ENCODE results near the gene BICRA.

BICRA gene

GRCh38 chr19:47682939-47683338 is 74.0 kb downstream of the BICRA start:
- no peak for DNase-seq (ENCODE audit: extremely low read depth, low read depth)

GRCh38 chr19:47686679-47687450 is 77.9 kb downstream of the BICRA start:
- no peak for DNase-seq (ENCODE audit: extremely low read depth, low read depth)
- TF ChIP-seq, protein P1, sequence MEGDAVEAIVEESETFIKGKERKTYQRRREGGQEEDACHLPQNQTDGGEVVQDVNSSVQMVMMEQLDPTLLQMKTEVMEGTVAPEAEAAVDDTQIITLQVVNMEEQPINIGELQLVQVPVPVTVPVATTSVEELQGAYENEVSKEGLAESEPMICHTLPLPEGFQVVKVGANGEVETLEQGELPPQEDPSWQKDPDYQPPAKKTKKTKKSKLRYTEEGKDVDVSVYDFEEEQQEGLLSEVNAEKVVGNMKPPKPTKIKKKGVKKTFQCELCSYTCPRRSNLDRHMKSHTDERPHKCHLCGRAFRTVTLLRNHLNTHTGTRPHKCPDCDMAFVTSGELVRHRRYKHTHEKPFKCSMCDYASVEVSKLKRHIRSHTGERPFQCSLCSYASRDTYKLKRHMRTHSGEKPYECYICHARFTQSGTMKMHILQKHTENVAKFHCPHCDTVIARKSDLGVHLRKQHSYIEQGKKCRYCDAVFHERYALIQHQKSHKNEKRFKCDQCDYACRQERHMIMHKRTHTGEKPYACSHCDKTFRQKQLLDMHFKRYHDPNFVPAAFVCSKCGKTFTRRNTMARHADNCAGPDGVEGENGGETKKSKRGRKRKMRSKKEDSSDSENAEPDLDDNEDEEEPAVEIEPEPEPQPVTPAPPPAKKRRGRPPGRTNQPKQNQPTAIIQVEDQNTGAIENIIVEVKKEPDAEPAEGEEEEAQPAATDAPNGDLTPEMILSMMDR (IDR thresholded peaks at IDR 0.05; ENCODE audit: low read depth, low read length): no peak

More at GRCh38 chr19:47682939-47683338, 74.0 kb downstream of the BICRA start:
- TF ChIP-seq, protein P1 (IDR thresholded peaks at IDR 0.05; ENCODE audit: low read depth, low read length): no peak

GRCh38 chr19:47687906-47688305 is 79.0 kb downstream of the BICRA start:
- TF ChIP-seq, protein P1 (IDR thresholded peaks at IDR 0.05; ENCODE audit: low read depth, low read length): no peak
- DNase-seq (ENCODE audit: extremely low read depth, low read depth): no peak

DNA sequence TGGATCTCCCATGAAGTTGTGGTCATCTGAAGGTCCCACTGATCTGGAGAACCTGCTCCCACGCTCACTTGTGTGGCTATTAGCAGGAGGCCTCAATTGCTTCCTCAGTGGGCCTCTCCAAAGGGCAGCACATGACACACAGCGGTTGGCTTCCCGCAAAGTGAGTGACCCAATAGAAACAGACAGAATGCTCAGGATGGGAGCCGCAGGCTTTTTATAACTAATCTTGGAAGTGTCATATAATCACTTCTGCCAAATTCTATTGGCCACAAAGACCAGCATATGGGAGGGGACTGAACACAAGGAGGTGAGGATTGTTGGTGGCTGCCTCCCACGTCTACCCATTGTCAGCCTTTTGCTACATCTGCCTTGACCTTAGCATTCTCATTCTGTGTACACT is 82.2 kb downstream of the BICRA start:
- no peak for DNase-seq (ENCODE audit: extremely low read depth, low read depth)
- TF ChIP-seq, protein P1 (IDR thresholded peaks at IDR 0.05; ENCODE audit: low read depth, low read length): no peak

DNA sequence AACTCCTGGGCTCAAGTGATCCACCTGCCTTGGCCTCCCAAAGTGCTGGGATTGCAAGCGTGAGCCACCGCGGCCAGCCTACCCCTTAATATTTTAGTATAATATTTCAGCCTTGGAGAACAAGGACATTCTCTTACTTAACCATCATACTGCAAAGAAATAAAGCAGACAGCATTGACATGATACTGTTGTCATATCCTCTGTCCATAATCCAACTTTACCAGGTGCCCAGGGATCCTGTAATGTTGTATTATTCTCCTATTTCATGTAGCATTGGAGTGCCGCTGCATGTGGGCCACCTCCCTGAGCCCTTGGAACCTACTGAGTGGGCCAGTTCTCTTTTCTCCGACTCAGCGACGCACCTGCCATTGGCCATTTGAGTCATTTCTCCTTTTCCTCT is 82.8 kb downstream of the BICRA start:
- DNase-seq (ENCODE audit: extremely low read depth, low read depth): no peak
- TF ChIP-seq, protein P1 (IDR thresholded peaks at IDR 0.05; ENCODE audit: low read depth, low read length): no peak

- TF ChIP-seq, protein P1 (IDR thresholded peaks at IDR 0.05; ENCODE audit: low read depth, low read length): no peak; the same call in 1 of the 2 replicates
- DNase-seq (ENCODE audit: extremely low read depth, low read depth): no peak
These were observed 84.6 kb downstream of the BICRA start for GRCh38 chr19:47693489-47693888.

DNA sequence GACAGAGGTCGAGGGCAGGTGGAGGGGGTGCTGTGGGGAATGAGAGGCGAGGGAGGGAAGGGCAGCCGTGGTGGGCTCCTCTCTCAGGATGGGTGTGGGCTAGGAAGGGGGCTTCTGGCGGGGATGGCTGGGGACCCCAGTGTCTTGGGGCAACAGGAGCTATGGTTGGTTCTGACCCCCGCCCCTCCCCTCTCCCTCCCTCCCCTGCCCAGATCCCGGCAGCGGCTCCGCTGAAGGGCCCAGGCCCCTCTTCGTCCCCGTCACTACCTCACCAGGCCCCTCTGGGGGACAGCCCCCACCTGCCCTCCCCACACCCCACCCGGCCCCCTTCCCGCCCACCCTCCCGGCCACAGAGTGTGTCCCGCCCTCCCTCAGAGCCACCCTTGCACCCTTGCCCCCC is 85.0 kb downstream of the BICRA start:
- DNase-seq (ENCODE audit: extremely low read depth, low read depth): no peak
- TF ChIP-seq, protein P1 (IDR thresholded peaks at IDR 0.05; ENCODE audit: low read depth, low read length): no peak

Measured in AG09319 (cell line).